Activated CD8-positive, alpha-beta memory T cell treated with anti-CD3 and anti-CD28 coated beads for 48 hours (primary cell): ENCODE measurements around the gene SEC24D.
A peak's percentile ranks its signal among the peaks of the same experiment; 100 is the strongest.

Source experiments
- DNase-seq, 3 experiments: peaks; one replicate each; pipeline ENCODE4 v3.0.0-alpha.2; 2020; ENCODE audit warnings: low read depth in 2 of 3, low spot score in 2 of 3

SEC24D gene

GRCh38 chr4:118729287-118730286 lies 106.3 kb downstream of the SEC24D start:
- no peak for DNase-seq

- DNase-seq: no peak
Observed at GRCh38 chr4:118727360-118727759, 108.6 kb downstream of the SEC24D start.

GRCh38 chr4:118723369-118723768 lies 112.6 kb downstream of the SEC24D start:
- no peak for DNase-seq

DNA sequence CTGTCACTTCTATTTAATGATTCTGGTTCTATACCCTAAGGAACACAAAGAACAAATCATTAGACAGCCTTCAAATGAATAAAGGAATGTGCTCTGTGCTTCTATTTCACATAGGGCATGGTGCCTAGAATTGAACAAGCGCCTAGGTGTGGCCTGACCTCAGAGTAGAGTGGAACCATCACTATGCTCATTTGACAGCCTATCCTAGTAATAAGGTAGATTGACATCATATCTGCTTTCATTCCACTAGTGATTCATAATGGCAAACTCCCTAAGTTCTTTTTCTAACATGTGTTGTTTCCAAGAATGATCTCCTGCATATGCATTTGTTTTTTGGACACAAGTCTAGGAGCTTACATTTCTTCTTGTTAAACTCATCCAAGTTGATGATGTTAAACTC lies 114.2 kb downstream of the SEC24D start:
- DNase-seq: no peak

DNA sequence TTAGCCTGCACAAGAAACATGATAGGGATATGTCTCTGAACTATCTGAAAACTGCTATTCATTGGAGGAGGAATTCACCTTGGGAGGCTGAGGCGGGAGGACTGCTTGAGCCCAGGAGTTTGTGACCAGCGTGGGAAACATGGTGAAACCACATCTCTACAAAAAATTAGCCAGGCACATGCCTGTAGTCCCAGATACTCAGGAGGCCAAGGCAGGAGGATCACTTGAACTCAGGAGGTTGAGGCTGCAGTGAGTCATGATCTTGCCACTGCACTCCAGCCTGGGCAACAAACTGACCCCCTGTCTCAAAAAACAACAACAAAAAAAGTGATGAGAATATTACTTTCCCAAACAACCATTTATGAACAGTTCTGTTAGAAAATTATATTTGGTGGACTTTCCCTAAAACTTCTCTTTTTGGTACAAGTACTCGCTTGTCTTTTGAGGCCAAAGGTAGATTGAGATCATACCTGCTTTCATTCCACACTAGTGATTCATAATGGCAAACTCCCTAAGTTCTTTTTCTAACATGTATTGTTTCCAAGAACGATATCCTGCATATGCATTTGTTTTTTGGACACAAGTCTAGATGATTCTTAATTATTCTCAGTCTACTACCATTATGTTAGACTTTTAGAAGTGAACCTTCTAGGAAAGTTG lies 117.3 kb downstream of the SEC24D start:
- no peak for DNase-seq

GRCh38 chr4:118716304-118716703 lies 119.6 kb downstream of the SEC24D start:
- DNase-seq: no peak

DNA sequence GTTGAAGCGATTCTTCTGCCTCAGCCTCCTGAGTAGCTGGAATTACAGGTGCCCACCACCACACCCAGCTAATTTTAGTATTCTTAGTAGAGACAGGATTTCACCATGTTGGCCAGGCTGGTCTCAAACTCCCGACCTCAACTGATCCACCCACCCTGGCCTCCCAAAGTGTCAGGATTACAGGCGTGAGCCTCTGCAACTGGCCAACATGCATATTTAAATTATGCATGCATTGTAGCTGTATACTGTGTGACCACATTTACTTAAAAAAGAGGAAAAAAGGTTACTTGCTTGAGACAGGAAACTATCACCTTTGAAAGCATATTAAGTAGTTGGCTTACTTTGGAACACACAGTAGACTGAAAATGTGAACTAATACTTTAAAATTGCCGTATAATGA lies 121.2 kb downstream of the SEC24D start:
- DNase-seq: no peak

DNA sequence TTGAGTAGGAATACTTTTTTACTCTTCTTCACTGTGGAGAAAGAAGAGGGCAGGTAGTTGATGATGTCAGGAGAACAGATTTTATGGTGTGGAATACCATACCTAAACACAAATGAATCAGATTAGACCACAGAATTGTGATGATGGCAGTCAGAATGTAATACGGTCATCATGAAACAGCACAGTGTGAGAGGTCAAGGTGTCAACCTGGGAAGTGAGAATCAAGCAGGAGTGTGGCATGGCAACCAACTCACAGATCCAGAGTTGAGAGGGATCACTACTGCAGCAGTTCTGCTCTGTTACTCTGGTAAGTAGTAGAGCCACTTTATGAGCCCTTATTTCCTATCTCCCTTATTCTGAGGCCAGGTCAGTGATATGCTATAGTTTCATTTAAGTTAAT lies 123.1 kb downstream of the SEC24D start:
- DNase-seq: no peak

- DNase-seq: no peak
Observed at GRCh38 chr4:118711052-118711451, 124.9 kb downstream of the SEC24D start.

- no peak for DNase-seq
Observed at GRCh38 chr4:118703118-118703517, 132.8 kb downstream of the SEC24D start.

DNA sequence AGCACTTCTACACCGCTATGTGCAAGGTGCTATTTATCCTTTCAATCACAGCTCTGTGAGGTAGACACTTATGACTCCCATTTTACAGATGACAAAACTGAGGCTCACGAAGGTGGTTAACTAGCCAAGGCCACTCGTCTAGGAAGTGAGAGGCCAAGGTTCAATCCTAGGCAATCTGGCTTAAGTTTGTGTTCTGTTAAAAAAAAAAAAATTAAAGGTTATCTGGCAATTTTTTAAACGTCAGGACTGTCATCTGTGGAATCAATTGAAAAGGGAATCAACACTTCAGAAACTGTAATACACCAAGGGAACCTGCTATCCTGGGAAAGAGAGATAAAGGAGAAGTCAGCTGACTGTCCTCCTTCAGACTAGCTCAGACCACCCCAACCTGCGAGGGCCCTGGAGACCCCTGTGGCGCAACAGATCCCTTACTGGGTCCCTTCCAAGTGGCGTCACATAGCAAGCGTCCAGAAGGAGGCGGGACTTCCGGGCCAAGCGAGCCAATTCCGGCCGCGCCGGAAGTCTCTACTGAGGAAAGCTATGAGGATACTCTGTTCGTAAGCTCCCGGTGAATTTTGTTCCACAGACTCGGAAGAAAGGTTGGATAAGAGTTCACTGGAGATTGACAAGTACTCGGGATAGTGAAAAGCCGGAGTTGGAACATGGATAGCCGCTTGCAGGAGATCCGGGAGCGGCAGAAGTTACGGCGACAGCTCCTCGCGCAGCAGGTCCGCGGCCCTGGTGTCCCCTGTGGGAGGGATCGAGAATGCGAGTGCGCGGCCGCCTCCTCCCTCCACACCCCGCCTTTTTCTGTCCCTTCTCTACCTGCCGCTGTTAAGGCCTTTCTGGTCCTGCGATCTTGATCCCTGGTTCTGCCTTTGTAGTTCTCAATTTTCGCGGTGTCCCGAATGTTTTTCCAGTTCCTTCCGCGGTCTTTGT lies 150.8 kb downstream of the SEC24D start, which contains the start of gene METTL14:
METTL14 (plus strand) TSS at position 520 of the 939 bp plus-strand sequence; CDS start at position 663, 143 bp downstream.
- DNase-seq: peak; percentile 70 to 74 (median 74)

GRCh38 chr4:118683513-118683912 lies 152.4 kb downstream of the SEC24D start:
- DNase-seq: no peak

GRCh38 chr4:118682928-118683327 lies 153.0 kb downstream of the SEC24D start:
- no peak for DNase-seq

DNA sequence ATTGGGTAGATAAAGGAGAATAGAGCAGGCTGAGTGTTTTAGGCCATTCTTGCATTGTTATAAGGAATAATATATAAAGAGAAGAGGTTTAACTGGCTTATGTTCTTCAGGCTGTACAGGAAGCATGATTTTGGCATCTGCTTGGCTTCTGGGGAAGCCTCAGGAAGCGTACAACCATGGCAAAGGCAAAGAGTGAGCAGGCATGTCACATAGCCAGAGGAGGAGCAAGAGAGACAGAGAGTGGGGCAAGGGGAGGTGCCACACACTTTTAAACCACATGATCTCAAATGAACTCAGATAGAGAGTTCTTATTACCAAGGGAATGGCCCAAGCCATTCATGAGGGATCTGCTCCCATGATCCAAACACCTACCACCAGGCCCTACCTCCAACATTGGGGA lies 155.1 kb downstream of the SEC24D start:
- no peak for DNase-seq

- no peak for DNase-seq
Observed at GRCh38 chr4:118676128-118676527, 159.8 kb downstream of the SEC24D start.
